GM12878 (cell line): ENCODE data around the gene GSX1. TPM values are rescaled to one million over a fixed set of nuclear protein-coding genes. Genes with fewer than 3 reads are reported as not detected.

Experiments used
- ATAC-seq: fragments of 200-7000 bp; cut with Tn5 transposase; 3 replicates; pipeline ENCODE4 v1.9.1; 2020; ENCODE audit warnings: mild to moderate bottlenecking, moderate library complexity
- BruUV-seq: library from RNA; stranded (reverse); fragments of 400-500 nt; replicated peaks from 2 replicates; lab custom pipeline; 2021; lab: Mats Ljungman, UMichigan
- CTCF ChIA-PET: fragments of 300-600 bp; sonication (Branson Sonifier 250); formaldehyde crosslinking; extraction: SDS; loops from one replicate; lab custom pipeline; 2021; ENCODE audit warnings: inconsistent platforms; lab: Yijun Ruan, JAX
- POLR2A ChIA-PET: fragments of 350-600 bp; formaldehyde crosslinking; extraction: SDS; loops from one replicate; lab custom pipeline; 2021; ENCODE audit warnings: inconsistent platforms; lab: Charles Lee
- RAD21 ChIA-PET: fragments of 300-600 bp; sonication (Branson Sonifier 250); formaldehyde crosslinking; loops from one replicate; lab custom pipeline; 2023; ENCODE audit warnings: antibody characterized with exemption; ENCODE audit not compliant: unreplicated experiment; lab: Charles Lee
- SMC1A ChIA-PET: fragments of 300-600 bp; sonication (Branson Sonifier 250); formaldehyde crosslinking; loops from one replicate; lab custom pipeline; 2023; ENCODE audit not compliant: unreplicated experiment, uncharacterized antibody; lab: Charles Lee
- DNase-seq: peaks from one replicate; pipeline ENCODE4 v3.0.0-alpha.2; 2011; ENCODE audit warnings: low read depth, low spot score
- FAIRE-seq: peaks from 3 replicates; lab custom pipeline; 2011; peaks lifted over from hg19 to GRCh38; lab: Jason Lieb, UNC
- H2AFZ ChIP-seq: 2 replicates; pipeline ENCODE4 v1.6.0; 2011; ENCODE audit warnings: low read depth, low read length, control low read depth; ENCODE audit not compliant: control insufficient read depth
- H3K27ac ChIP-seq: 2 replicates; pipeline ENCODE4 v1.5.1; 2011; ENCODE audit warnings: control low read depth; ENCODE audit not compliant: control insufficient read depth, insufficient read depth
- H3K27me3 ChIP-seq, 2 experiments: replicated peaks in 1 of 2; 2 replicates each; pipeline versions ENCODE4 v1.6.0 to v1.6.1; 2011; ENCODE audit warnings: low read length in 1 of 2; ENCODE audit not compliant: control insufficient read depth in 2 of 2, insufficient read depth in 2 of 2
- H3K36me3 ChIP-seq, 2 experiments: 2 replicates each; pipeline ENCODE4 v1.5.1; 2011; ENCODE audit warnings: low read length in 1 of 2; ENCODE audit not compliant: control insufficient read depth in 2 of 2, insufficient read depth in 2 of 2
- H3K4me1 ChIP-seq: 2 replicates; pipeline ENCODE4 v1.6.1; 2011; ENCODE audit warnings: mild to moderate bottlenecking, low read length, moderate library complexity, mixed read lengths; ENCODE audit not compliant: control insufficient read depth, insufficient read depth
- H3K4me2 ChIP-seq: 2 replicates; pipeline ENCODE4 v1.6.0; 2011; ENCODE audit warnings: control low read depth; ENCODE audit not compliant: control insufficient read depth, insufficient read depth
- H3K4me3 ChIP-seq: fragments of 200-600 bp; sonication (generic); 2 replicates; pipeline ENCODE4 v1.5.1; 2016
- H3K79me2 ChIP-seq: 2 replicates; pipeline ENCODE4 v1.6.0; 2011; ENCODE audit warnings: low read length; ENCODE audit not compliant: control insufficient read depth, insufficient read depth
- H3K9ac ChIP-seq: 2 replicates; pipeline ENCODE4 v1.8.0; 2011; ENCODE audit warnings: low read length, control low read depth, mixed read lengths; ENCODE audit not compliant: control insufficient read depth, insufficient read depth
- H3K9me3 ChIP-seq: replicated peaks from 3 replicates; pipeline ENCODE4 v1.5.1; 2011; ENCODE audit warnings: mild to moderate bottlenecking, low read length; ENCODE audit not compliant: control insufficient read depth, insufficient read depth
- H4K20me1 ChIP-seq: 2 replicates; pipeline ENCODE4 v1.6.0; 2011; ENCODE audit not compliant: control insufficient read depth, insufficient read depth
- BCL11A ChIP-seq: IDR thresholded peaks from 2 replicates; pipeline ENCODE4 v1.6.1; 2011; ENCODE audit warnings: low read depth, low read length
- E2F4 ChIP-seq: IDR thresholded peaks from 2 replicates; pipeline ENCODE4 v1.6.1; 2012; ENCODE audit warnings: low read depth, low read length, improper control_type of control experiment
- KDM1A ChIP-seq: fragments of 200-600 bp; sonication (generic); IDR thresholded peaks from 2 replicates; pipeline ENCODE4 v1.6.1; 2016; ENCODE audit warnings: borderline replicate concordance
- MEF2A ChIP-seq: IDR thresholded peaks from 2 replicates; pipeline ENCODE4 v1.6.1; 2011; ENCODE audit warnings: low read depth, mild to moderate bottlenecking, low read length, moderate library complexity; ENCODE audit not compliant: insufficient read depth
- NR2C2 ChIP-seq: IDR thresholded peaks from 2 replicates; pipeline ENCODE4 v1.6.1; 2011; ENCODE audit warnings: borderline replicate concordance, low read depth; ENCODE audit not compliant: control insufficient read depth, insufficient read length
- NR2F1 ChIP-seq: fragments of 450-650 bp; conservative IDR thresholded peaks from 2 replicates; pipeline ENCODE4 v1.6.1; 2017; ENCODE audit warnings: mild to moderate bottlenecking
- POLR2AphosphoS5 ChIP-seq: IDR thresholded peaks from 2 replicates; pipeline ENCODE4 v1.6.1; 2011; ENCODE audit warnings: mild to moderate bottlenecking, low read length, inconsistent platforms
- RUNX3 ChIP-seq: IDR thresholded peaks from 2 replicates; pipeline ENCODE4 v1.6.1; 2012; ENCODE audit warnings: low read length, inconsistent platforms
- SREBF1 ChIP-seq: IDR thresholded peaks from 2 replicates; pipeline ENCODE4 v1.6.1; 2012; ENCODE audit warnings: mild to moderate bottlenecking, low read length
- STAT1 ChIP-seq: fragments of 450-650 bp; conservative IDR thresholded peaks from 2 replicates; pipeline ENCODE4 v1.6.1; 2014; ENCODE audit warnings: antibody characterized with exemption, mild to moderate bottlenecking
- ZNF207 ChIP-seq: fragments of 450-650 bp; IDR thresholded peaks from 2 replicates; pipeline ENCODE4 v1.6.1; 2014; ENCODE audit warnings: antibody characterized with exemption, mild to moderate bottlenecking, borderline replicate concordance
- WGBS: methylation state at CpG from one replicate; pipeline ENCODE4 v1.1.6; 2016; ENCODE audit warnings: low lambda C conversion rate; ENCODE audit not compliant: insufficient replicate concordance, insufficient coverage; ENCODE audit errors: missing lambda C conversion rate; 5-methylcytosine and 5-hydroxymethylcytosine counted together
- in situ Hi-C: fragments of 300-500 bp; cut with MboI; formaldehyde crosslinking; loops from 9 replicates; pipeline ENCODE4 v1.14.3; 2018; ENCODE audit warnings: mixed read lengths
- intact Hi-C: fragments of 100-400 bp; cut with micrococcal nuclease; formaldehyde crosslinking; loops from one replicate; pipeline ENCODE4 v1.14.2; 2022; ENCODE audit not compliant: unreplicated experiment
- polyA plus RNA-seq, 11 experiments: library from polyadenylated mRNA; depleted of rRNA in 4 of 11; unstranded in 6 of 11; stranded (reverse) in 5 of 11; fragments of >200 nt; fragmentation: Nextera tagmentation in 4 of 11; fragmentation: Illumina TruSeq in 1 of 11; extraction: Ambion mirVana in 4 of 11; extraction: Trizol in 1 of 11; gene quantifications; 1 replicate in 1 of 11; 2 replicates in 10 of 11; pipeline versions ENCODE4 v1.2.1 to v1.2.3, GENCODE V29; 2011 to 2016; ENCODE audit warnings: inconsistent platforms in 2 of 11, missing spikeins in 2 of 11, low read depth in 1 of 11
- total RNA-seq, 4 experiments: library from RNA; depleted of rRNA in 3 of 4; stranded (reverse); fragments of >200 nt in 3 of 4; fragmentation: Illumina TruSeq in 1 of 4; extraction: Trizol in 1 of 4; gene quantifications; 2 replicates each; pipeline versions ENCODE4 v1.2.1 to v1.2.3, GENCODE V29; 2013 to 2021

The GSX1 gene
- total and polyA plus RNA-seq, 10 of the 15 experiments (the other 5 are each of a cell fraction or from before 2014, with no cell fraction given): not detected

- RAD21 ChIA-PET: interaction anchor here (1.5 kb wide), 1 partner anchor 51 kb away, joined by 3 read pairs; no protein-coding TSS in a partner anchor
These were observed 17.6 kb upstream of the GSX1 start for GRCh38 chr13:27774651-27775050.

More at GRCh38 chr13:27774651-27775050, 17.6 kb upstream of the GSX1 start:
- CTCF ChIA-PET: interaction anchor here (0.6 to 8.1 kb wide), 4 partner anchors 53 to 614 kb away, joined by 3 to 122 read pairs (median 4); no protein-coding TSS in a partner anchor
- Histone ChIP-seq H3K36me3 (no peaks in the 10 kb centered on the region), H3K4me3 (no peak overlapping the region), H3K27ac (no peak overlapping the region), H3K9me3 (no peaks in the 10 kb centered on the region), H3K4me2 (no peak overlapping the region), H2AFZ (no peak overlapping the region), H3K4me1 (peaks cover 3% of the 10 kb centered on the region; the same call in 1 of the 2 replicates), H3K79me2 (no peaks in the 10 kb centered on the region), H3K9ac (no peak overlapping the region), H3K27me3 (peaks cover 0 to 1% of the 10 kb centered on the region in 2 experiments; a peak in 1 of 4 replicates), H4K20me1 (no peaks in the 10 kb centered on the region)
- FAIRE-seq: no peak
- BruUV-seq: no TSS peak
- intact Hi-C loops: no loop called here
- WGBS: 14% methylated on average over 2 of the region's 2 CpGs
- POLR2A ChIA-PET: no interaction called here
- in situ Hi-C loops: no loop called here
- ATAC-seq: 0 out of 3 replicates have a peak, but pooled peaks have one; percentile 23
- TF ChIP-seq RUNX3 (no peak), STAT1 (no peak), ZNF207 (no peak), KDM1A (no peak), MEF2A (no peak), NR2C2 (no peak), E2F4 (no peak), POLR2AphosphoS5 (no peak), BCL11A (no peak), SREBF1 (no peak), NR2F1 (no peak)
- no peak for DNase-seq
- SMC1A ChIA-PET: interaction anchor here (0.8 to 1.5 kb wide), 3 partner anchors 29 to 210 kb away, joined by 3 to 6 read pairs (median 3); no protein-coding TSS in a partner anchor
